DOHH2 (cell line): Measurements from ENCODE around the gene VHLL.

ENCODE experiments used
- CTCF ChIP-seq: fragments of 200-600 bp; sonication (generic); IDR thresholded peaks from one replicate; pipeline ENCODE4 v1.5.1; 2014; ENCODE audit warnings: antibody characterized with exemption, mild to moderate bottlenecking, low read depth, low read length; ENCODE audit not compliant: poor library complexity, severe bottlenecking
- EZH2phosphoT487 ChIP-seq: fragments of 200-600 bp; sonication (generic); IDR thresholded peaks from 2 replicates; pipeline ENCODE4 v1.6.1; 2017; ENCODE audit warnings: borderline replicate concordance, mild to moderate bottlenecking, antibody characterized with exemption, low read length, moderate library complexity, mixed read lengths

- TF ChIP-seq CTCF = no peak
- no peak for TF ChIP-seq EZH2phosphoT487
Observed at GRCh38 chr1:156316909-156317308, 17.8 kb upstream of the VHLL start.
